Neural progenitor cell (in vitro differentiated cells): Measurements from ENCODE around the gene C1QTNF7. TPM values are rescaled to one million over a fixed set of nuclear protein-coding genes. Genes with fewer than 3 reads are reported as not detected.

Experiments
- DNase-seq: peaks from one replicate; pipeline ENCODE4 v3.0.0-alpha.2; 2016; ENCODE audit warnings: low spot score
- H2AFZ ChIP-seq: fragments of 200-600 bp; sonication (generic); replicated peaks from 2 replicates; pipeline ENCODE4 v1.6.1; 2016; ENCODE audit warnings: antibody characterized with exemption
- H3F3A ChIP-seq: fragments of 200-600 bp; sonication (generic); 2 replicates; pipeline ENCODE4 v1.6.1; 2016; ENCODE audit warnings: antibody characterized with exemption, low read depth
- H3K27ac ChIP-seq: fragments of 200-600 bp; sonication (generic); 2 replicates; pipeline ENCODE4 v1.5.1; 2016; ENCODE audit warnings: mild to moderate bottlenecking
- H3K27me3 ChIP-seq: fragments of 200-600 bp; sonication (generic); 2 replicates; pipeline ENCODE4 v1.6.1; 2016; ENCODE audit warnings: mild to moderate bottlenecking, moderate library complexity
- H3K36me3 ChIP-seq: fragments of 200-600 bp; sonication (generic); 2 replicates; pipeline ENCODE4 v1.5.1; 2016
- H3K4me1 ChIP-seq: fragments of 200-600 bp; sonication (generic); 2 replicates; pipeline ENCODE4 v1.6.1; 2016; ENCODE audit warnings: mixed run types
- H3K4me2 ChIP-seq: fragments of 200-600 bp; sonication (generic); 2 replicates; pipeline ENCODE4 v1.6.1; 2016
- H3K4me3 ChIP-seq: fragments of 200-600 bp; sonication (generic); 2 replicates; pipeline ENCODE4 v1.5.1; 2016
- H3K79me2 ChIP-seq: fragments of 200-600 bp; sonication (generic); 2 replicates; pipeline ENCODE4 v1.6.1; 2016; ENCODE audit warnings: low read depth
- H3K9ac ChIP-seq: fragments of 200-600 bp; sonication (generic); 2 replicates; pipeline ENCODE4 v1.6.1; 2016
- H3K9me3 ChIP-seq: fragments of 200-600 bp; sonication (generic); 2 replicates; pipeline ENCODE4 v1.5.1; 2016; ENCODE audit warnings: low read depth
- H4K20me1 ChIP-seq: fragments of 200-600 bp; sonication (generic); 2 replicates; pipeline ENCODE4 v1.6.1; 2016; ENCODE audit warnings: low read depth
- H3K27ac Mint-ChIP-seq: 3 replicates; pipeline ENCODE4 v1.8.0; 2021; ENCODE audit warnings: mixed read lengths
- H3K27me3 Mint-ChIP-seq: 2 replicates; pipeline ENCODE4 v1.8.0; 2022; ENCODE audit warnings: low read depth, mild to moderate bottlenecking, inconsistent platforms, moderate library complexity, mixed read lengths; ENCODE audit not compliant: insufficient read depth
- H3K36me3 Mint-ChIP-seq: 3 replicates; pipeline ENCODE4 v1.8.0; 2021; ENCODE audit warnings: mixed read lengths
- H3K4me1 Mint-ChIP-seq: 3 replicates; pipeline ENCODE4 v1.8.0; 2021; ENCODE audit warnings: mixed read lengths
- H3K4me3 Mint-ChIP-seq: 3 replicates; pipeline ENCODE4 v1.8.0; 2021; ENCODE audit warnings: mild to moderate bottlenecking, moderate library complexity, mixed read lengths
- H3K9me3 Mint-ChIP-seq: 3 replicates; pipeline ENCODE4 v1.8.0; 2020; ENCODE audit warnings: mixed read lengths
- EZH2 ChIP-seq: fragments of 200-600 bp; sonication (generic); IDR thresholded peaks from 2 replicates; pipeline ENCODE4 v1.6.1; 2017; ENCODE audit warnings: antibody characterized with exemption, mild to moderate bottlenecking, moderate library complexity
- EZH2phosphoT487 ChIP-seq: fragments of 200-600 bp; sonication (generic); IDR thresholded peaks from 2 replicates; pipeline ENCODE4 v1.6.1; 2017; ENCODE audit warnings: antibody characterized with exemption
- total RNA-seq: library from RNA; depleted of rRNA; stranded (reverse); fragments of >200 nt; gene quantifications from 2 replicates; pipeline ENCODE4 v1.2.3, GENCODE V29; 2015; ENCODE audit warnings: low replicate concordance
- TF ChIP-seq, protein P1 (sequence below): fragments of 200-600 bp; sonication (generic); IDR thresholded peaks from 2 replicates; pipeline ENCODE4 v1.5.1; 2017; ENCODE audit warnings: antibody characterized with exemption, mild to moderate bottlenecking

Gene C1QTNF7
- total RNA-seq, 1 donor from 2014 or later, result not detected

DNA sequence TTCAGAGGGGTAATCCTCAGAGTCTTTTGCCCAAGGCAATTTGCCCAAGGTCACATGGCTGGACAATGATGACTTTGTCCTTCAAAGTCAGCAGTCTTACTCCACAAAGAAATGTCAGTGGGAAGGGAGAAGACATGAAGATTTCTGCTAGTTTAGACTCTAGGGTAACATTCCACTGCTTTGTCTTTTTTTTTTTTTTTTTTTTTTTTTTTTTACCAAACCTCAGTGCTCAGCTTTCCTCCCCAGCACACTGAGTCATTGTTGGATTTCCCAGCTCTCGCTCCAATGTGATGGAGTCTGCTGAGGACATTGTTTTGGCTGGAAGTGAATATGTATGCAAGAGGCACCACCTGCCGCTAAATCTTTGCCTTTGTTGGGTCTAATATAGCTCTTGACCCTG is 7.2 kb upstream of the C1QTNF7 start:
- Histone ChIP-seq H3K4me3 (no peak overlapping the region), H3K4me2 (no peak overlapping the region), H3K79me2 (no peaks in the 10 kb centered on the region), H3F3A (no peaks in the 10 kb centered on the region), H3K27me3 (no peaks in the 10 kb centered on the region), H3K9ac (no peak overlapping the region), H3K4me1 (no peaks in the 10 kb centered on the region), H3K27ac (no peak overlapping the region), H3K9me3 (no peaks in the 10 kb centered on the region), H4K20me1 (no peaks in the 10 kb centered on the region), H2AFZ (no peak overlapping the region), H3K36me3 (no peaks in the 10 kb centered on the region)
- H3K27ac Mint-ChIP-seq, result no peak overlapping the region
- H3K36me3 Mint-ChIP-seq, result no peaks in the 10 kb centered on the region
- H3K4me1 Mint-ChIP-seq, result peaks cover 21% of the 10 kb centered on the region
- H3K27me3 Mint-ChIP-seq, result no peaks in the 10 kb centered on the region
- no peak for DNase-seq
- H3K4me3 Mint-ChIP-seq, result no peak overlapping the region
- no peaks in the 10 kb centered on the region for H3K9me3 Mint-ChIP-seq
- TF ChIP-seq EZH2, result no peak
- TF ChIP-seq EZH2phosphoT487, result no peak
- TF ChIP-seq, protein P1, sequence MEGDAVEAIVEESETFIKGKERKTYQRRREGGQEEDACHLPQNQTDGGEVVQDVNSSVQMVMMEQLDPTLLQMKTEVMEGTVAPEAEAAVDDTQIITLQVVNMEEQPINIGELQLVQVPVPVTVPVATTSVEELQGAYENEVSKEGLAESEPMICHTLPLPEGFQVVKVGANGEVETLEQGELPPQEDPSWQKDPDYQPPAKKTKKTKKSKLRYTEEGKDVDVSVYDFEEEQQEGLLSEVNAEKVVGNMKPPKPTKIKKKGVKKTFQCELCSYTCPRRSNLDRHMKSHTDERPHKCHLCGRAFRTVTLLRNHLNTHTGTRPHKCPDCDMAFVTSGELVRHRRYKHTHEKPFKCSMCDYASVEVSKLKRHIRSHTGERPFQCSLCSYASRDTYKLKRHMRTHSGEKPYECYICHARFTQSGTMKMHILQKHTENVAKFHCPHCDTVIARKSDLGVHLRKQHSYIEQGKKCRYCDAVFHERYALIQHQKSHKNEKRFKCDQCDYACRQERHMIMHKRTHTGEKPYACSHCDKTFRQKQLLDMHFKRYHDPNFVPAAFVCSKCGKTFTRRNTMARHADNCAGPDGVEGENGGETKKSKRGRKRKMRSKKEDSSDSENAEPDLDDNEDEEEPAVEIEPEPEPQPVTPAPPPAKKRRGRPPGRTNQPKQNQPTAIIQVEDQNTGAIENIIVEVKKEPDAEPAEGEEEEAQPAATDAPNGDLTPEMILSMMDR, result no peak

DNA sequence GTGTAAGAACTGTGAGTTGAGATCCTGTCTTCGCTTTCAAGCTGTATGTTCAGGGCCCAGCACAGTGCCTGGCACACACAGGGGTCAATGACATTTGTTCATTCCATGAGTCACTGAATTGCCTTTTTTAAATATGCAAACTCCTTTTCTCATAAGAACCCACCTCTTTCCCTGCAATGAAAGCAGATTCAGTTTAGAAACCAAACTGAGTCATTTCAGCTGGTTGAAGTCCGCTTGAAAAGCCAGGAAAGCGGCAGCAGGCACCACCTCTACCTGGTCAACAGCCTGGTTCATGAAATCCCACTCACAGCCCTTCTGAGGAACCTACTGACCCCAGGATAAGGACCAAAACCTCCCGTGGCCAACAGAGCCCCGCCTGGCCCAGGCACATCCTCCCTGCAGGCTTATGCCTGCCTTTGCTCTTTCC is 4.5 kb upstream of the C1QTNF7 start:
- no peak overlapping the region for H3K9ac ChIP-seq
- no peaks in the 10 kb centered on the region for H3F3A ChIP-seq
- no peak for DNase-seq
- no peak overlapping the region for H3K4me3 ChIP-seq
- H4K20me1 ChIP-seq, result no peaks in the 10 kb centered on the region
- H3K27me3 ChIP-seq, result no peaks in the 10 kb centered on the region
- no peaks in the 10 kb centered on the region for H3K9me3 ChIP-seq
- H3K4me2 ChIP-seq, result no peak overlapping the region
- Mint-ChIP-seq H3K36me3 (no peaks in the 10 kb centered on the region), H3K4me3 (no peak overlapping the region), H3K9me3 (no peaks in the 10 kb centered on the region), H3K27me3 (no peaks in the 10 kb centered on the region), H3K4me1 (peaks cover 7% of the 10 kb centered on the region), H3K27ac (no peak overlapping the region)
- no peaks in the 10 kb centered on the region for H3K79me2 ChIP-seq
- H2AFZ ChIP-seq, result no peak overlapping the region
- H3K4me1 ChIP-seq, result no peaks in the 10 kb centered on the region
- no peak for TF ChIP-seq EZH2phosphoT487
- TF ChIP-seq, protein P1, result no peak
- TF ChIP-seq EZH2, result no peak
- no peak overlapping the region for H3K27ac ChIP-seq
- no peaks in the 10 kb centered on the region for H3K36me3 ChIP-seq

DNA sequence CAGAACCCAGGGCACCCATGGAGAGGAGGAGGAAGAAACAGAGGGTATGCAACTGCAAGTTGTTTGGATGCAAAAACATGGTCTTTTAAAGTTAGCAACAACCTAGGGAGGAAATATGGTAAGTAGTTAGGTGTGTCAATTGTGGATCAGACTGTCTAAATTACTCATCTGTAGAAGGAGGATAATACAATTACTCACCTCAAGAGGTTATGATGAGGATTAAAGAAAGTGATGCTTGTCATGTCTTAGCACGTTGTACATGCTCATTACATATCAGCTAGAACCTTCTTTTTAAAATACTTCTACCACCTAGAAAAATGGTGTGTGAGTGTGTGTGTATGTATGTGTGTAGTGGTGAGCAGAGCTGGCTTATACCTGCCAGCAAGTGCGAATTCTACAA is 2.3 kb upstream of the C1QTNF7 start:
- TF ChIP-seq, protein P1, result no peak
- TF ChIP-seq EZH2 (no peak), EZH2phosphoT487 (no peak)
- H3K4me1 Mint-ChIP-seq, result peaks cover 3% of the 10 kb centered on the region
- no peaks in the 10 kb centered on the region for H3K27me3 ChIP-seq
- no peak overlapping the region for H3K4me3 ChIP-seq
- H3F3A ChIP-seq, result no peaks in the 10 kb centered on the region
- H3K9ac ChIP-seq, result no peak overlapping the region
- no peaks in the 10 kb centered on the region for H3K36me3 Mint-ChIP-seq
- no peaks in the 10 kb centered on the region for H3K9me3 Mint-ChIP-seq
- no peaks in the 10 kb centered on the region for H4K20me1 ChIP-seq
- DNase-seq, result no peak
- H3K4me3 Mint-ChIP-seq, result no peak overlapping the region
- H3K27ac Mint-ChIP-seq, result no peak overlapping the region
- H3K79me2 ChIP-seq, result no peaks in the 10 kb centered on the region
- H3K36me3 ChIP-seq, result no peaks in the 10 kb centered on the region
- H3K4me1 ChIP-seq, result no peaks in the 10 kb centered on the region
- no peak overlapping the region for H3K4me2 ChIP-seq
- H3K27ac ChIP-seq, result no peak overlapping the region
- H2AFZ ChIP-seq, result no peak overlapping the region
- no peaks in the 10 kb centered on the region for H3K27me3 Mint-ChIP-seq
- no peaks in the 10 kb centered on the region for H3K9me3 ChIP-seq
